ENCODE data around the gene SLC27A6.

GRCh38 chr5:128927644-128928043 is 37.6 kb upstream of the SLC27A6 start:
- TF ChIP-seq GATA2 (IDR thresholded peaks at IDR 0.05; ENCODE audit: low read depth, low read length) (no peak), GATA3 (IDR thresholded peaks at IDR 0.05; ENCODE audit: low read depth, low read length) (no peak)

Measured in SH-SY5Y (cell line).